Transverse colon (tissue), 4 donors: Measurements from ENCODE around the gene PODNL1. TPM values are rescaled to one million over a fixed set of nuclear protein-coding genes. Genes with fewer than 3 reads are reported as not detected.

Experiments
- DNase-seq: peaks from one replicate; pipeline ENCODE4 v3.0.0-alpha.2; 2019
- H3K27ac ChIP-seq, 4 donors: fragments of 200-600 bp; sonication (generic); 2 replicates each; pipeline ENCODE4 v1.5.1; 2016 to 2018; ENCODE audit warnings: inconsistent platforms in 4 of 4
- H3K27me3 ChIP-seq: fragments of 200-600 bp; sonication (generic); 2 replicates; pipeline ENCODE4 v1.5.1; 2017; ENCODE audit warnings: inconsistent platforms
- H3K36me3 ChIP-seq, 4 donors: fragments of 200-600 bp; sonication (generic); 2 replicates each; pipeline ENCODE4 v1.5.1; 2017 to 2019; ENCODE audit warnings: inconsistent platforms in 4 of 4
- H3K4me1 ChIP-seq, 4 donors: fragments of 200-600 bp; sonication (generic); 2 replicates each; pipeline ENCODE4 v1.5.1; 2017 to 2020; ENCODE audit warnings: inconsistent platforms in 4 of 4
- H3K4me3 ChIP-seq, 4 donors: fragments of 200-600 bp; sonication (generic); 1 replicate in 1 of 4; 2 replicates in 3 of 4; pipeline versions ENCODE4 v1.5.1 to v1.6.1; 2017 to 2019; ENCODE audit warnings: inconsistent platforms in 4 of 4
- H3K9me3 ChIP-seq, 2 donors: fragments of 200-600 bp; sonication (generic); 2 replicates each; pipeline ENCODE4 v1.5.1; 2017 to 2019; ENCODE audit warnings: inconsistent platforms in 2 of 2
- EP300 ChIP-seq: sonication (generic); formaldehyde crosslinking; IDR thresholded peaks from one replicate; pipeline ENCODE4 v1.6.1; 2017; ENCODE audit warnings: antibody characterized with exemption, low read depth
- POLR2A ChIP-seq: fragments of 450-650 bp; IDR thresholded peaks from one replicate; pipeline ENCODE4 v1.6.1; 2016; ENCODE audit warnings: antibody characterized with exemption, mild to moderate bottlenecking, moderate library complexity
- POLR2AphosphoS5 ChIP-seq, 3 donors: sonication (generic); formaldehyde crosslinking; IDR thresholded peaks; one replicate each; pipeline ENCODE4 v1.6.1; 2016; ENCODE audit warnings: antibody characterized with exemption in 3 of 3
- WGBS, 2 donors: methylation state at CpG; one replicate each; pipeline ENCODE4 v1.1.5; 2018; ENCODE audit warnings: low coverage in 1 of 2; 5-methylcytosine and 5-hydroxymethylcytosine counted together
- in situ Hi-C, 4 donors: fragments of 200-750 bp; cut with MboI; loops; one replicate each; pipeline versions ENCODE4 v1.15.0 to v1.15.1; 2017; ENCODE audit warnings: low sequenced_read_pairs in 3 of 4, low pct_ligation_motif_present in 1 of 4, low pct_unique_long_range_greater_than_20kb in 1 of 4
- intact Hi-C: fragments of 100-400 bp; cut with DNase I; formaldehyde crosslinking; loops from one replicate; pipeline ENCODE4 v1.15.1; 2023; ENCODE audit warnings: low total_unique reads
- total RNA-seq, 4 donors: library from RNA; depleted of rRNA; stranded (reverse); fragments of >200 nt; gene quantifications; one replicate each; pipeline ENCODE4 v1.1.0, GENCODE V29; 2016
- TF ChIP-seq, protein P1 (sequence below), 5 experiments: fragments of 200-600 bp in 3 of 5; fragments of 450-650 bp in 2 of 5; sonication (generic) in 3 of 5; IDR thresholded peaks; 1 replicate in 2 of 5; 2 replicates in 3 of 5; pipeline ENCODE4 v1.5.1; 2016 to 2017; ENCODE audit warnings: antibody characterized with exemption in 5 of 5, inconsistent platforms in 3 of 5, mild to moderate bottlenecking in 2 of 5, moderate library complexity in 1 of 5

The PODNL1 gene
- total RNA-seq, 4 donors from 2014 or later: 3.0 to 15.3 (median 3.2) TPM

- in situ Hi-C loops (no loop called here), intact Hi-C loops (no loop called here)
- Histone ChIP-seq H3K27ac (no peak overlapping the region), H3K36me3 (peaks cover 0 to 79% (median 37%) of the 10 kb centered on the region in 4 donors), H3K4me3 (no peak overlapping the region), H3K27me3 (no peaks in the 10 kb centered on the region), H3K4me1 (peaks cover 0 to 18% (median 7%) of the 10 kb centered on the region in 4 donors), H3K9me3 (no peaks in the 10 kb centered on the region)
- TF ChIP-seq, protein P1, sequence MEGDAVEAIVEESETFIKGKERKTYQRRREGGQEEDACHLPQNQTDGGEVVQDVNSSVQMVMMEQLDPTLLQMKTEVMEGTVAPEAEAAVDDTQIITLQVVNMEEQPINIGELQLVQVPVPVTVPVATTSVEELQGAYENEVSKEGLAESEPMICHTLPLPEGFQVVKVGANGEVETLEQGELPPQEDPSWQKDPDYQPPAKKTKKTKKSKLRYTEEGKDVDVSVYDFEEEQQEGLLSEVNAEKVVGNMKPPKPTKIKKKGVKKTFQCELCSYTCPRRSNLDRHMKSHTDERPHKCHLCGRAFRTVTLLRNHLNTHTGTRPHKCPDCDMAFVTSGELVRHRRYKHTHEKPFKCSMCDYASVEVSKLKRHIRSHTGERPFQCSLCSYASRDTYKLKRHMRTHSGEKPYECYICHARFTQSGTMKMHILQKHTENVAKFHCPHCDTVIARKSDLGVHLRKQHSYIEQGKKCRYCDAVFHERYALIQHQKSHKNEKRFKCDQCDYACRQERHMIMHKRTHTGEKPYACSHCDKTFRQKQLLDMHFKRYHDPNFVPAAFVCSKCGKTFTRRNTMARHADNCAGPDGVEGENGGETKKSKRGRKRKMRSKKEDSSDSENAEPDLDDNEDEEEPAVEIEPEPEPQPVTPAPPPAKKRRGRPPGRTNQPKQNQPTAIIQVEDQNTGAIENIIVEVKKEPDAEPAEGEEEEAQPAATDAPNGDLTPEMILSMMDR (IDR thresholded peaks at IDR 0.05): no peak
- no peak for TF ChIP-seq POLR2AphosphoS5 (IDR thresholded peaks at IDR 0.05)
- WGBS, 2 donors: 97% methylated on average over 11 of the region's 11 CpGs; no CpG with 5 or more reads in 1 of the 2 donors
- DNase-seq: no peak
Observed at GRCh38 chr19:13920524-13920923, 17.7 kb downstream of the PODNL1 start.

- H3K9me3 ChIP-seq: no peaks in the 10 kb centered on the region
- H3K36me3 ChIP-seq: peaks cover 0 to 79% (median 37%) of the 10 kb centered on the region in 4 donors
- no peaks in the 10 kb centered on the region for H3K27me3 ChIP-seq
- H3K4me3 ChIP-seq: no peak overlapping the region
- TF ChIP-seq EP300 (no peak), POLR2A (no peak), POLR2AphosphoS5 (IDR thresholded peaks at IDR 0.05) (no peak)
- TF ChIP-seq, protein P1 (IDR thresholded peaks at IDR 0.05): no peak
- intact Hi-C loops: no loop called here
- peaks cover 0 to 18% (median 7%) of the 10 kb centered on the region in 4 donors for H3K4me1 ChIP-seq
- DNase-seq: no peak
- no peak overlapping the region for H3K27ac ChIP-seq
- in situ Hi-C loops: no loop called here
- WGBS, 2 donors: 95% methylated on average over 23 of the region's 34 CpGs; no CpG with 5 or more reads in 1 of the 2 donors
Observed at GRCh38 chr19:13918726-13919411, 19.3 kb downstream of the PODNL1 start.

DNA sequence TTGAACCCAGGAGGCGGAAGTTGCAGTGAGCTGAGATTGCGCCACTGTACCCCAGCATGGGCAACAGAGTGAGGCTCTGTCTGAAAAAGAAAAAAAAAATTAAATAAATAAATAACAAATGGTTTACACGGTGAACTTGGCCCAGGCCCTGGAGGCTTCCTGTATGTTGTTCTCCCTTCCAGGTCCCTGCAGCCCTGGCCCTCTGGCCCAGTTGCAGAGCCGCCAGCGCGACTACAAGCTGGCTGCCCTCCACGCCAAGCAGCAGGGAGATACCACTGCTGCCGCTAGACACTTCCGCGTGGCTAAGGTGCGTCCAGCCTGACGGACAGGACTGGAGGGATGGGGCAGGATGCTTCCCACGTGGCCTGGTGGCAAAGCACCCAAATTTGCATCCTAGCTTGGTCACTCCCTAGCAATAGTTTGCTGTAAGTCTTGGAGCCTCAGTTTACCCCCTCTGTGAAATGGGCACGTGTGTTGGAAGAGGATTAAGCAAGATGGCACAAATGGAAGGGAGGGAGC lies 20.3 kb downstream of the PODNL1 start:
- Histone ChIP-seq H3K9me3 (no peaks in the 10 kb centered on the region), H3K27me3 (no peaks in the 10 kb centered on the region), H3K27ac (no peak overlapping the region), H3K4me3 (no peak overlapping the region), H3K4me1 (peaks cover 0 to 18% (median 7%) of the 10 kb centered on the region in 4 donors), H3K36me3 (peaks cover 0 to 79% (median 37%) of the 10 kb centered on the region in 4 donors)
- intact Hi-C loops: no loop called here
- DNase-seq: no peak
- TF ChIP-seq, protein P1 (IDR thresholded peaks at IDR 0.05): no peak
- TF ChIP-seq EP300 (no peak), POLR2A (no peak), POLR2AphosphoS5 (IDR thresholded peaks at IDR 0.05) (no peak)
- in situ Hi-C loops: no loop called here
- WGBS, 2 donors: 92% methylated on average over 11 to 14 of the region's 14 CpGs

DNA sequence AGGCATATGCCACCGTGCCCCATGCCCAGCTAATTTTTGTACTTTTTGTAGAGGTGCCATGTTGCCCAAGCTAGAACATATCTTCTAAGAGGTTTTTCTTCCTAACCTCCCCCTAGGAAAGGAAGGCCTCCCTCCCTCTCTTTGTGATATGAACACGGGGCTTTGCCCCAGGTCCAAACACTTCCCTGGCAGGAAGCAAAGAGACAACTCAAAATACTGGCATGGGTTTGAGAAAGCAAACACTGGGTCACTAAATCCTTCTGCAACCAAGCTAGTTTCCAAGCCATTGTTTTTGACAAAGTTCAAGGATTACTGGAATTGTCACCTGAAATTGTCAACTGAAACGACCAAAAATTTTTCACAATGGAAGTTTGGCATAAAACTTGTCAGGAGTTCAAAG lies 23.4 kb downstream of the PODNL1 start:
- DNase-seq: no peak
- in situ Hi-C loops (no loop called here), intact Hi-C loops (no loop called here)
- 76 to 77% methylated on average over 2 to 3 of the region's 3 CpGs for whole genome bisulfite sequencing, 2 donors
- no peak overlapping the region for H3K4me3 ChIP-seq
- H3K27me3 ChIP-seq: no peaks in the 10 kb centered on the region
- no peaks in the 10 kb centered on the region for H3K9me3 ChIP-seq
- TF ChIP-seq POLR2AphosphoS5 (IDR thresholded peaks at IDR 0.05) (no peak), EP300 (no peak), POLR2A (no peak)
- TF ChIP-seq, protein P1 (IDR thresholded peaks at IDR 0.05): no peak
- peaks cover 0 to 19% (median 8%) of the 10 kb centered on the region in 4 donors for H3K4me1 ChIP-seq
- H3K36me3 ChIP-seq: peaks cover 0 to 64% (median 32%) of the 10 kb centered on the region in 4 donors
- no peak overlapping the region for H3K27ac ChIP-seq
